ENCODE data around the gene CPNE8.

The CPNE8 gene

DNA sequence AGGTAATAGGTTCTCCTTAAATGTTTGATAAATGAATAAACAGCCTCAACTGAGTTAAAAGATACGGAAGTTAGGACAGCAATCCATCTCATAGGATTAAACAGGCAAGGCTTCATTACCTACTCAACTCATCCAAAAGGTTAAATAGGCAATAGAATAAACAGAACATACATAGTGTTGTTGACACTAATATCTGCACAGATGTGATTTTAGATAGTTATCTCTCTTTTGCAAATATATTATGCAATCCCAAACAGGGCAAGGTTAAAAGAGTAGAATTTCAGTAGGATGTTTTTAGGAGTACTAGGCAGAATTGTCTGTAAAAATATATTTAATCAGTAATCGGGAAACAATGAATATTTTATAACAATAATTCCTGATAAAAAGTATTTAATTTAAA, 276.3 kb downstream of the CPNE8 start:
- DNase-seq (ENCODE audit: low read depth) = no peak

DNA sequence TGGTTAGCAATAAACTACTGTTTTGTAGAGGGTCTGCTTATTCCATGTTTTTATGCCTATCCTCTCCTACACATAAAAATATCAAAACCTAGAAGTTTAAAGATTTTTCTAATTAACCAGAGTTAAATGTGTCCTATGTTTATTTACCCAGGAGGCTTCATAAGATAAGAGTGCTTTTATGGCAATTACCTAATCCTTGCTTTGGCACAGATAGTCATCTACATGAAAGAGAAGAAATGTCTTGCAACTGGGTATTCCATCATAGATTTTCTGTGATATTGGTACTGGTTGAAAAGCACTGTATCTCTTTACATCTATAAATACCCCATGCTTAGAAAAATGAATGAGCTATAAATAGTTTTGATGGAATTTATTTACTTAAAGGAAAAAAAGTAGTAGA, 277.1 kb downstream of the CPNE8 start:
- DNase-seq (ENCODE audit: low read depth) = no peak

DNA sequence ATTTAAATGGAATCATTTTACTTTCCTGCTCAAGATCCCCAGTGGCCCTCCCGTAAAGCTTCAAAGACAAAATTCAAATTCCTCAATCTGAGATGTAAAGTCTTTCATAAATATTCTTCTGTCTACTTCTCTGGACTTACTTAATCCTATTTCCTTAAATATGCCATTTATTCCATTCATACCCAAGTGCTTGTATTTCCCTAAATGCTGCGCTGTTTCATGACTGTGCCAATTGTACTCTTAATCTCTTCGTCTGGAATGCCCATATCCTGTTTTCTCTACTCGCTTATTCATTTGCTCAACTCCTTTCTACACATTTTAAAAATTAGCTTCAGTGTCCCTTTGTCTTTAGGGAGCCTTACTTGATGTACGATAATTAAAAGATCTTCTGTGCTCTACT, 280.1 kb downstream of the CPNE8 start:
- DNase-seq (ENCODE audit: low read depth) = no peak

DNA sequence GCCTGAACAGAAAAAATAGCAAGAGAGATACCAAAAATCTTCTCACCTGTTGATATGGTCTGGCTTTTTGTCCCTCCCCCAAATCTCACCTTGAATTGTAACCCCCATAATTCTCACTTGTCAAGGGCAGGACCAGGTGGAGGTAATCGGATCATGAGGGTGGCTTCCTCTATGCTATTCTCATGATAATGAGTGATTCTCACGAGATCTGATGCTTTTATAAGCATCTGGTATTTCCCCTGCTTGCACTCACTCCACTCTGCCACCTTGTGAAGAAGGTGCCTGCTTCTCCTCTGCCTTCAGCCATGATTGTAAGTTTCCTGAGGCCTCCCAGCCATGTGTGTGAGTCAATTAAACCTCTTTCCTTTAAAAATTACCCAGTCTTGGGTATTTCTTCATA, 291.2 kb downstream of the CPNE8 start:
- no peak for DNase-seq (ENCODE audit: low read depth)

DNA sequence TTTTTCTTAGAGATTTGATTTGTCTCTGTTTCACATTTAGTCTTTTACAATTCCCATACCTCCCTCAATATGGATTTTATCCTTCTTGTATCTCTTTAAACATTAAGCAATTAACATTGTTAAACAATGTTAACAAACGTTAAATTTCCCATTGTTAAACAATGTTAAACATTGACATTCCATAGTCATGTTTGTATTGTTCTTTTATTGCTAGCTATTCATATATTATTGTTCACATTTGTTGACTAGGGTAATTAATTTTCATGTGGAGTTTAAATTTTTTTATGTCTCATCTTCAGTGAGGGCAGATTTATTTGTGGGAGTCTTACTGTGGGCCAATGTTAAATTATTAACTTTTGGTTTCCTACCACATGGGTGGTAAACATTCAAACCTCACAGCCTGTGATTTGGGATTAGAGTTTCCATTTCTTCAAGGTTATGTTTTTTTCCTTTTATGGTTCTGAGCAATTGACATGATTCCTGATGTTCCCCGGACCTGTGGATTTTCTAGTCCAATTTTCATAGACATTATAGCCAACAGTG, 294.5 kb downstream of the CPNE8 start:
- no peak for DNase-seq (ENCODE audit: low read depth)

DNA sequence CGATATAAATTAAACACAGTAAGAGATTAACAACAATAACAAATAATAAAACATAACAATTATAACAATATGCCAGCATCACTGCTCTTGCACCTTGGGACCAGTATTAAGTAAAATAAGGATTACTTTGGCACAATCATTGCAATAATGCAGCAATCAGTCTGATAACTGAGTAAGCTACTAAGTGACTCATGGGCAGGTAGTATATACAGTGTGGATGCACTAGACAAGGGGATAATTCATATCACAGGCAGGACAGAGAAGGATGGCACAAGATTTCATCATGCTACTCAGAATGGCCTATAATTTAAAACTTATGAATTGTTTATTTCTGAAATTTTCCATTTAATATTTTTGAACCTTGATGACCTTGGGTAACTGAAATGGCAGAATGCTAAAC, 298.1 kb downstream of the CPNE8 start:
- no peak for DNase-seq (ENCODE audit: low read depth)
